Karpas-422 (cell line): Measurements from ENCODE around the gene SMG7. TPM values are rescaled to one million over a fixed set of nuclear protein-coding genes. Genes with fewer than 3 reads are reported as not detected.
"Not testable (repeated sequence)": the region's sequence is repeated elsewhere in the genome, so short reads cannot be mapped to it uniquely, and the experiment has no call there.

ENCODE experiments used
- DNase-seq: peaks from one replicate; pipeline ENCODE4 v3.0.0-alpha.2; 2015
- H2AFZ ChIP-seq: fragments of 200-600 bp; sonication (generic); 2 replicates; pipeline ENCODE4 v1.6.1; 2014; ENCODE audit warnings: antibody characterized with exemption, low read length, mixed read lengths
- H3K27ac ChIP-seq: fragments of 200-600 bp; sonication (generic); 2 replicates; pipeline ENCODE4 v1.5.1; 2014; ENCODE audit warnings: mild to moderate bottlenecking, low read length, moderate library complexity
- H3K27me3 ChIP-seq: fragments of 200-600 bp; sonication (generic); 2 replicates; pipeline ENCODE4 v1.6.1; 2014; ENCODE audit warnings: low read length, mixed read lengths
- H3K36me3 ChIP-seq: fragments of 200-600 bp; sonication (generic); 2 replicates; pipeline ENCODE4 v1.6.1; 2014; ENCODE audit warnings: low read length, mixed read lengths; ENCODE audit not compliant: insufficient read depth
- H3K4me1 ChIP-seq: fragments of 200-600 bp; sonication (generic); 2 replicates; pipeline ENCODE4 v1.6.1; 2014; ENCODE audit warnings: mild to moderate bottlenecking, low read length, mixed read lengths
- H3K4me2 ChIP-seq: fragments of 200-600 bp; sonication (generic); 2 replicates; pipeline ENCODE4 v1.6.1; 2014; ENCODE audit warnings: low read length, low read depth, mild to moderate bottlenecking; ENCODE audit not compliant: poor library complexity, severe bottlenecking
- H3K4me3 ChIP-seq: fragments of 200-600 bp; sonication (generic); 2 replicates; pipeline ENCODE4 v1.5.1; 2014; ENCODE audit warnings: mild to moderate bottlenecking, antibody characterized with exemption, low read length, mixed read lengths
- H3K79me2 ChIP-seq: fragments of 200-600 bp; sonication (generic); 2 replicates; pipeline ENCODE4 v1.6.1; 2014; ENCODE audit warnings: mild to moderate bottlenecking, low read length, mixed read lengths
- H3K9ac ChIP-seq: fragments of 200-600 bp; sonication (generic); 2 replicates; pipeline ENCODE4 v1.6.0; 2014; ENCODE audit warnings: low read length
- H3K9me2 ChIP-seq: fragments of 200-600 bp; sonication (generic), shearing (Covaris generic); replicated peaks from 2 replicates; pipeline ENCODE4 v1.6.0; 2014; ENCODE audit warnings: mild to moderate bottlenecking, low read length, moderate library complexity; ENCODE audit not compliant: insufficient read depth
- H3K9me3 ChIP-seq: fragments of 300-700, 200-600 bp; sonication (generic); 2 replicates; pipeline ENCODE4 v1.6.1; 2014; ENCODE audit warnings: low read length, mixed read lengths
- H4K20me1 ChIP-seq: fragments of 200-600 bp; sonication (generic); 2 replicates; pipeline ENCODE4 v1.6.1; 2014; ENCODE audit warnings: mild to moderate bottlenecking, antibody characterized with exemption, low read length, low read depth; ENCODE audit not compliant: insufficient read depth
- total RNA-seq: library from RNA; depleted of rRNA; stranded (reverse); fragments of >200 nt; shearing (Covaris generic); gene quantifications from 2 replicates; pipeline ENCODE4 v1.2.3, GENCODE V29; 2014; ENCODE audit warnings: low replicate concordance; rRNA removed

SMG7 gene
- total RNA-seq: 41.1 and 99.7 TPM in 2 replicates

- DNase-seq: peak; percentile 82
- Histone ChIP-seq H3K79me2 (peaks cover 54% of the 10 kb centered on the region), H3K36me3 (peaks cover 28% of the 10 kb centered on the region)
These were observed at the start of gene SMG7 for GRCh38 chr1:183472488-183473216. Gene SMG7, plus strand, starts transcription at chr1:183472499. Its CDS starts 122 bp downstream, at chr1:183472621.

GRCh38 chr1:183423541-183423940 lies 48.8 kb upstream of the SMG7 start:
- no peaks in the 10 kb centered on the region for H3K79me2 ChIP-seq
- H3K9me2 ChIP-seq: no peaks in the 10 kb centered on the region
- H3K27me3 ChIP-seq: no peaks in the 10 kb centered on the region
- DNase-seq: no peak
- H3K9ac ChIP-seq: no peak overlapping the region
- no peaks in the 10 kb centered on the region for H3K36me3 ChIP-seq
- no peak overlapping the region for H3K27ac ChIP-seq
- H4K20me1 ChIP-seq: no peaks in the 10 kb centered on the region
- H3K4me2 ChIP-seq: no peak overlapping the region
- H3K9me3 ChIP-seq: no peaks in the 10 kb centered on the region
- H3K4me3 ChIP-seq: no peak overlapping the region
- no peaks in the 10 kb centered on the region for H3K4me1 ChIP-seq
- no peak overlapping the region for H2AFZ ChIP-seq

More at GRCh38 chr1:183472488-183473216, at the start of gene SMG7:
- Histone ChIP-seq H3K4me2 (peak within 1 kb of the TSS; percentile 96), H3K9me3 (no peaks in the 10 kb centered on the region), H3K27ac (peak within 1 kb of the TSS; percentile 91), H3K4me1 (peaks cover 61% of the 10 kb centered on the region), H3K9ac (peak within 1 kb of the TSS; percentile 92), H3K27me3 (no peaks in the 10 kb centered on the region), H3K9me2 (no peaks in the 10 kb centered on the region), H4K20me1 (peaks cover 9% of the 10 kb centered on the region; the same call in 1 of the 2 replicates), H2AFZ (peak within 1 kb of the TSS; percentile 76; the same call in 1 of the 2 replicates), H3K4me3 (peak within 1 kb of the TSS; percentile 82)

- Histone ChIP-seq H3K9me2 (no peaks in the 10 kb centered on the region), H2AFZ (no peak overlapping the region), H4K20me1 (no peaks in the 10 kb centered on the region)
These were observed 47.6 kb upstream of the SMG7 start for GRCh38 chr1:183424691-183425090.

GRCh38 chr1:183427591-183427990 lies 44.7 kb upstream of the SMG7 start:
- H3K9ac ChIP-seq, H3K4me2 ChIP-seq, H3K9me2 ChIP-seq, H2AFZ ChIP-seq, H3K27me3 ChIP-seq, H3K4me3 ChIP-seq, H3K36me3 ChIP-seq, H3K79me2 ChIP-seq, H3K9me3 ChIP-seq, DNase-seq, H3K4me1 ChIP-seq, H4K20me1 ChIP-seq, H3K27ac ChIP-seq: not testable (repeated sequence)

More at GRCh38 chr1:183424691-183425090, 47.6 kb upstream of the SMG7 start:
- H3K9me3 ChIP-seq: no peaks in the 10 kb centered on the region
- no peaks in the 10 kb centered on the region for H3K4me1 ChIP-seq
- no peaks in the 10 kb centered on the region for H3K79me2 ChIP-seq
- no peaks in the 10 kb centered on the region for H3K36me3 ChIP-seq
- no peaks in the 10 kb centered on the region for H3K27me3 ChIP-seq
- H3K9ac ChIP-seq: no peak overlapping the region
- H3K4me3 ChIP-seq: no peak overlapping the region
- peak; percentile 25 for DNase-seq
- H3K27ac ChIP-seq: no peak overlapping the region
- no peak overlapping the region for H3K4me2 ChIP-seq

GRCh38 chr1:183431840-183432547 lies 40.3 kb upstream of the SMG7 start:
- Histone ChIP-seq H3K9ac (no peak overlapping the region), H3K79me2 (no peaks in the 10 kb centered on the region), H4K20me1 (no peaks in the 10 kb centered on the region), H3K36me3 (no peaks in the 10 kb centered on the region), H3K27ac (no peak overlapping the region), H2AFZ (no peak overlapping the region), H3K4me2 (no peak overlapping the region), H3K9me3 (no peaks in the 10 kb centered on the region), H3K27me3 (no peaks in the 10 kb centered on the region), H3K4me3 (no peak overlapping the region), H3K9me2 (no peaks in the 10 kb centered on the region), H3K4me1 (no peaks in the 10 kb centered on the region; the same call in 1 of the 2 replicates)
- no peak for DNase-seq

- Histone ChIP-seq H3K79me2 (no peaks in the 10 kb centered on the region), H3K27ac (no peak overlapping the region), H3K36me3 (no peaks in the 10 kb centered on the region), H4K20me1 (no peaks in the 10 kb centered on the region), H2AFZ (no peak overlapping the region), H3K9me2 (no peaks in the 10 kb centered on the region), H3K27me3 (no peaks in the 10 kb centered on the region), H3K4me3 (no peak overlapping the region), H3K4me1 (no peaks in the 10 kb centered on the region; the same call in 1 of the 2 replicates), H3K9ac (no peak overlapping the region), H3K9me3 (no peaks in the 10 kb centered on the region), H3K4me2 (no peak overlapping the region)
- DNase-seq: no peak
These were observed 39.8 kb upstream of the SMG7 start for GRCh38 chr1:183432548-183432875.

GRCh38 chr1:183433703-183434102 lies 38.6 kb upstream of the SMG7 start:
- Histone ChIP-seq H3K4me3 (no peak overlapping the region), H3K79me2 (no peaks in the 10 kb centered on the region), H4K20me1 (no peaks in the 10 kb centered on the region), H3K9me2 (no peaks in the 10 kb centered on the region), H3K4me1 (no peaks in the 10 kb centered on the region; the same call in 1 of the 2 replicates), H2AFZ (no peak overlapping the region), H3K9me3 (no peaks in the 10 kb centered on the region), H3K4me2 (no peak overlapping the region), H3K9ac (no peak overlapping the region), H3K36me3 (no peaks in the 10 kb centered on the region), H3K27ac (no peak overlapping the region), H3K27me3 (no peaks in the 10 kb centered on the region)
- no peak for DNase-seq

- Histone ChIP-seq H3K36me3 (no peaks in the 10 kb centered on the region), H3K27me3 (no peaks in the 10 kb centered on the region), H3K4me2 (no peak overlapping the region), H2AFZ (no peak overlapping the region), H3K79me2 (no peaks in the 10 kb centered on the region), H4K20me1 (no peaks in the 10 kb centered on the region), H3K9me3 (no peaks in the 10 kb centered on the region), H3K9ac (no peak overlapping the region), H3K27ac (no peak overlapping the region), H3K4me1 (no peaks in the 10 kb centered on the region), H3K9me2 (no peaks in the 10 kb centered on the region), H3K4me3 (no peak overlapping the region)
- DNase-seq: peak; percentile 2
These were observed 36.8 kb upstream of the SMG7 start for GRCh38 chr1:183435497-183435896.
